ENCODE measurements around the gene ELK3.

- TF ChIP-seq CTCF (IDR thresholded peaks at IDR 0.05) (no peak), POLR2A (IDR thresholded peaks at IDR 0.05) (no peak)
Measured at GRCh38 chr12:96246926-96247505, 52.8 kb downstream of the ELK3 start.

Data from thyroid gland (tissue), 4 donors.